Inflammatory macrophage treated with lipopolysaccharide for 1 hour (primary cell): ENCODE results near the gene AFAP1L2.

Source experiments
- DNase-seq, 2 donors: peaks; one replicate each; pipeline ENCODE4 v3.0.0-alpha.2; 2020 to 2022

AFAP1L2 gene

GRCh38 chr10:114283535-114284234 is 120.6 kb downstream of the AFAP1L2 start:
- DNase-seq, result no peak

- no peak for DNase-seq
These were observed 121.2 kb downstream of the AFAP1L2 start for GRCh38 chr10:114283091-114283490.

- DNase-seq, result no peak
These were observed 121.8 kb downstream of the AFAP1L2 start for GRCh38 chr10:114282526-114282925.

- no peak for DNase-seq
These were observed 122.8 kb downstream of the AFAP1L2 start for GRCh38 chr10:114281461-114281860.

- DNase-seq, result no peak
These were observed 123.3 kb downstream of the AFAP1L2 start for GRCh38 chr10:114281006-114281405.

DNA sequence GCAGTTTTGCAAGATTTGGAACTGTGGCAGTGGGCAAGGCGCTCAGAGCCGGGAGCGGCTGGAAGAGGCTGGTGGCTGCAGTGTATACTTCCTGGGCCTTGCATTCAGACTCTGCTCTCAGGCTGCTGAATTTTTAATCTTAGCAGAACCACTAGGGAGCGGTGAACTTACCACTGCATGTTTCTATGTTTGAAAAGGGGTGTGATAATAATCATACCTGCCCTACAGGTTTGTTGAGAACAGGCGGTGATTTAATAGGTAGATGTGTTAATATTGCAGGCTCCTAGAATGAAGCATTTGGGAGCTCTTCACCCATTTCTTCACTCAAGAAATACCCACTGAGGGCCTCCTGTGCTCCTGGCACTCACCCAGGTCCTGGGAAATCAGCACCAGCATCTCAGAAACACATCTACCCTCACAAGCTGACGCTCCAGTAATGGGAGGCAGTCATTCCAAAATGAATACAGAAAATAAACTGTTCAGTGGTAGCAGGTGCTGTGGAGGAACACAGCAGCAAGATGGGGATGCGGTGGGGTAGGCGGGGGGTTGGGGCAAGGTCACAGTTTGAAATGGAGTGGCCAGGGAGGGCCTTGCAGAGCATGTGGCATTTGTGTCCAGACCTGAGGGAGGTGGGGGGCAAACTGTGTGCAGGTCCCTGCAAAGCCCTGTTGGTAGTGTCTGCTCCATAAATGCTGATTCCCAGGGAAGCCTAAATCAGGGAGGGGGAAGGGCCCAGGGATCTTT is 124.2 kb downstream of the AFAP1L2 start:
- DNase-seq, result no peak

GRCh38 chr10:114279289-114279688 is 125.0 kb downstream of the AFAP1L2 start:
- no peak for DNase-seq

- no peak for DNase-seq
These were observed 125.5 kb downstream of the AFAP1L2 start for GRCh38 chr10:114278884-114279191.

DNA sequence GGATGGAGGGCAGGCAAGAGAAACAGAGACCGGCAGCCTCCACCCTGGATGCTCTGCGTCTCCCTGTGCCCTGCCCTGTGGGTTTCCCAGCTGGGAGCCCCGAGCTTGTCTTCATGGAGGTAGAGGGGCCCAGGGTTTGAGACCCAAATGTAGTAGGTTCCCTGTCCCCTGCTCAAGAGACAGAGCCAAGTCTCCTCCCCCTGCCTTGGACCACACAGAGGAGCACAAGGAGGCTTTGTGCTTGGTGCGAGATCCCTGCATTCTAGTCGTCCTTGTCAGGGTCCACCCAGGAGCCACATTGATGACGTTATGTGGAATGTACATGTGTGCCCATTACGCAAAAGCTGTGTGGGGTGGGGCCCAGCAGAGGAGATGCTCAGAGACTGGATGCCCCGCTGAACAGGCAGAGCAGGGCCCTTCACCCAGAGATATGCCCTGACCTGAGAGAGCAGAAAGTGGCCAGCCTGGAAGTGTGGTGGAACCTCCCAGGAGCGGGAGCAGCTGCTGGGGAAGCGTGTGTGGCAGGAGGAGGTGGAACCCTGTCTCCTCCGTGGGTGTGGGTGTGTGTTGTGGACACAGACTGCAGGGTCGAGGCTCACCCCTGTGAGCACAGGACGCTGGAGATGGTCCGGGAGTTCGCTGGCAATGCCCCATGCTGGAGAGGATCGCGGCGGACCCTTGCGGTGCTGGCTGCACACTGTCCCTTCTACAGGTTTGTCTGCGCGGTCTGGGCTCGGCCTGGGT is 126.0 kb downstream of the AFAP1L2 start:
- DNase-seq, result no peak

DNA sequence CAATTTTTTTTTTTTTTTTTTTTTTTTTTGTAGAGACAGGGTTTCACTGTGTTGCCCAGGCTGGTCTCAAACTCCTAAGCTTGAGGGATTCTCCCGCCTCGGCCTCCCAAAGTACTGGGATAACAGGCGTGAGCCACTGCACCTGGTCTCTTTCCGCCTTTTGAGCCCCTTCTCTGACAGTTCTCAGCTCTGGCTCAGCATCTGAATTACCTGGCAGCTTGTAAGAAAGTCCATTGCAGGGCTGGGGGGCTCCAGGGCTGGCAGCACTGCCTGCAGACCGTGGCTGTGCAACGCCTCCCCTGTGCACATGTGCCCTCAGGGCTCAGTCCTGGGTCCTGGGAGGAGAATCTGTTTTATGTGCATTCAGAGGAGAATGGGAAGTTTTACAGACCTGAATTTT is 127.6 kb downstream of the AFAP1L2 start:
- DNase-seq, result no peak

DNA sequence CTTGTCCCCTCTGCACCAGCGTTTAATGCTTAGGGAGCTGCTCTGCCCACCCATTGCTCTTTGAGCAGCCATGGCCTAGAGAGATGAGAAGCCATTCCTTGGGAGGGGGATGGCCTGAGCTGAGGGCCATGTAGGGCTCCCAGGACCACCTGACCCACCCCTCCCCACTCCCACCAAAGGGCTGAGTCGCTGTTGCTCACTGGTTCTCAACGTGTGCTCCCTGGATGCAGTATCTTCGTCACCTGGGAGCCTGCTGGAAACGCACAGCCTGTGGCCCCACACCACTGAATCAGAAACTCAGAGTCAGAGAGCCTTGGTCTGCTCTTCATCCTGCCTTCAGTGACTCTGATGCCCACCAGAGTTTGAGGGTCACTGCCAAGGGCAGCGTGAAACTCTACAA is 128.2 kb downstream of the AFAP1L2 start:
- no peak for DNase-seq

DNA sequence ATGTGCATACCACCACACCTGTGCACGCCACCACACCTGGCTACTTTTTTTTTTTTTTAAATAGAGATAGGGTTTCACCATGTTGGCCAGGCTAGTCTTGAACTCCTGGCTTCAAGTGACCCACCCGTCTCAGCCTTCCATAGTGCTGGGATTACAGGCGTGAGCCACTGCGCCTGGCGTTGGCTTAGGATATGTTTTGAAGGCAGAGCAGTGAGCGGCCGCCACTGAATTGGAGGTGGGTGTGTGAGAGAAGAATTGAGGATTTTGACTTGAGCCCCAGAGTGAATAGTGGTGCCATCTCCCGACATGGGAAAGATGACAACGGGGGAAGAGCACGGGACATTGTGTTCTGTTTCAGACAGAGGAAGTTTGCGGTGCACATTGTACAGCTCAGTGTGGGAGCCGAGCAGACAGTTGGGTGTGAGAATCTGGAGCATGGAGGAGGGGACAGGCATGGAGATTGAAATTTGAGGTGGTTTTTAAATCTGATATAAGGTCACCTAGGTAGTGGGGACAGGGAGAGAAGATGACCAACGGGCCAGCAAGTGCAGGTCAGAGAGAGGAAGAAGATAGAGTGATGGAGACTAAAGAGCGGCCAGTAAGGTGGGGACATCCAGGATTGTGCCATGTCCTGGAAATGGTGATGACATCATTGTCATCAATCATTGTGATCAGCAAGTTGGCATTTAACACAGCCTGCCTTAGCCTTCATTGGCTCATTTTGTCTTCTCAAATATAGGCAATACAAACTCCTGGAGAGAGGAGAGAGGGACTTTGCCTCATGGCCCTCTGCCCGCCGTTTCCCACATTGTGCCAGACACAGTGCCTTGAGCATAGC is 129.5 kb downstream of the AFAP1L2 start:
- DNase-seq, result no peak

DNA sequence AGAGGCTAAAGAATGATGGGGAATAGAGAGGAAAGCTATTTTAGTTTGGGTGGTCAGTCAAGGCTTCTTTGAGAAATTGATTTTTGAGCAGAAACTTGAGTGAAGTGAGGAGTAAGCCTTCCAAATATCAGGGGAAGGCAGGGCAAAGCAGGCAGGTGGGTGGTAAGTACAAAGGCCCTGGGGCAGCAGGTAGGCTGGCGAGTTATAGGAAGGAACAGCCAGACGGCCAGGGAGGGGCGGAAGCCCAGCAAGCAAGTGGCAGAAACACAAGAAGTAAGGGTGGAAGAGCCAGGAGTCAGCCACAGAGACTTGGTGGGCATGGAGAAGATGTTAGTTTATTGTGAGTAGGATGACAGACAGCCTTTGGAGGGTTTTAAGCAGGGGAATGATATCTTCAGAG is 130.4 kb downstream of the AFAP1L2 start:
- no peak for DNase-seq

DNA sequence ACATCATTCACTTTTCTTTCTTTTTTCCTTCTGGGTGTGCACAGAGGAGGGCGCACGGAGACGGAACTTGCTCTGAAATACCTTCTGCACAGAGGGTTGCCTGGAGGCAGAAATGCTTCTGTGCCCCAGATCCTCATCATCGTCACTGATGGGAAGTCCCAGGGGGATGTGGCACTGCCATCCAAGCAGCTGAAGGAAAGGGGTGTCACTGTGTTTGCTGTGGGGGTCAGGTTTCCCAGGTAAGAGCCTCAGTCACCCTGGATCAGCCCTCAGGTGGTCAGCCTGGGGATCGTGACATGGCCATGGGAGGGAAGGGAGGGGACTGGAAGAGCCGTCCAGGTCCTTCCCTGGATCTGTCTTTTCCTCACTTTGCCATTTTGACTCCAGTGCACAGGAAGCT is 131.6 kb downstream of the AFAP1L2 start:
- DNase-seq, result no peak

DNA sequence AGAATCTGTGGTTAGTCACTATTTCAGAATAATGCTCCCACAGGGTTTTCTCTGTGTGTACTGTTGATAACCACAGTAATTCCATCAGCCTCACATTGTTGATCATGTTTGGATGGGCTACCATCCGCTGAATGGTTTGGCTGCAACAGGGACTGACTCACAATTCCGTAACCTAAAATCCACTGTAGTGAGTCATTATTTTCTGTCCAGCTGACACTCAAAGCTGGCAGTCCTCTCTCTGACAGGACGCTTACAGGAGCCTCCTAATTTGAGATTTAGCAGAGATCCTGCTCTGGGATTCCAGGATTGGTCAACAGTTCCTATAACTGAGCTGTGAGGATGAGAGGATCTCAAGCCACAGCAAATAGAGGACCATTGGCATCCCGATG is 132.5 kb downstream of the AFAP1L2 start:
- DNase-seq, result no peak

- no peak for DNase-seq
These were observed 133.1 kb downstream of the AFAP1L2 start for GRCh38 chr10:114271075-114271778.

GRCh38 chr10:114266521-114266920 is 137.8 kb downstream of the AFAP1L2 start:
- DNase-seq, result no peak

DNA sequence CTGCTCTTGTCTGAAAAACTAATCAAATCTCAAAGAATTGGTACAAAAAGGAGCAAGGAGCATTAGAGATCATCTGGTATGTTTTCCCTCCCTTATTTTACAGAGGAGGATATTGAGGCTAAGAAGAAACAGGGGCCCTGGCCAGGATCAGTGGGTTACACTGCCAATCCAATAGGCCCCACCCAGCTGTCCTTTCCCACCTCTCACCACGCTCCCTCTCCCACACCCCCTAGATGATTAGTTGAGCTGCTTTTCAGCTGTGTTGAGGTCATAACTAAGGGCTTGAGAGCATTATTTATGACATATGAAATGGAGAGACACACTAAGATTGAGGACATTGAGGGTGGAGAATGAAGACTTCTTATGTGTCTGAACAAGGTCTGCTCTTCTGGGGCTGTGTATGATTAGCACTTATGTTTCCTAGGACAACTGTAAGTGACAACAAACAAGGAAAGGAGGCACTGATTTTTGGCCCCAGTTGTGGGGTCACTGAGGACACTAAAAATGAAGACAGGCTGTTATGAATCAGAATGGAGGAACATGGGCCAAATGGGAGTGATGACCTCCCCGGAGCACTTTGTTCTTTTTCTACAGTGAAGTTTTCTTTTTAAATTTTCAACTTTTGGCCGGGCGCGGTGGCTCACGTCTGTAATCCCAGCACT is 138.8 kb downstream of the AFAP1L2 start:
- DNase-seq, result no peak

DNA sequence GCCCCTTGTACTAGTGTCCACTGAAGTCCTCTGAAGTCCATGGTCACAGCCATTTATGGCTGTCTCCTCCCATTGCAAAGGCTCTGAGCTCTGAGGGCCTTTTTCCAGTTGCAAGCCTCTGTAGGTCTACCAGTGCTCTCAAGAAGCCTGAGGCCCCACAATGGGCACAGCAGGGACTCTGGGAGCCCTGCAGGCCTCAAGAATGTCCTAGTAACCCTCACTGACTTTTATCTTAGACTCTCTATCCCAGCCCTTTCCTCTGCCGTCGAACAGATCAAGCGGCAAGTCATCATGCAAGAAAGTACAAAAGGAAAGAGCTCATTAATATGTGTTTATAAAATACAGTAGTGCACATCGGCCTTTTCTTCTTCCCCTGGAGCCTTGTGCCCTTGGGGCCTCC is 141.8 kb downstream of the AFAP1L2 start:
- DNase-seq, result no peak

DNA sequence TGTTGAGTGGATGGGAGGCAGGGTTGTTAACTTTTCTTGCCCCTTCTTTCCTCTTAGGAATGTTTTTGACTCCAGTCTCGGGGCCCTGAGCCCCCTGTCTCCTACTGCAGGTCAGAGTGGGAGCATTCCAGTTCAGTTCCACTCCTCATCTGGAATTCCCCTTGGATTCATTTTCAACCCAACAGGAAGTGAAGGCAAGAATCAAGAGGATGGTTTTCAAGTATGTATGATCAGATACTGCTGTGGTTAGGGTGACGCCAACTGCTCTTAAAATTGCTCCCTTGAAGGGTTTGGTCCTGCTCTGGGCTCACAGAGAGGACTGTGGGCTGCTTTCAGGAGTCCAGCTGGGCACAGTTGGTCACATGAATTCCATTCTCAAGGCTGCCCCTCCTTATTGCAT is 143.2 kb downstream of the AFAP1L2 start:
- DNase-seq, result no peak

GRCh38 chr10:114260366-114260765 is 143.9 kb downstream of the AFAP1L2 start:
- no peak for DNase-seq

DNA sequence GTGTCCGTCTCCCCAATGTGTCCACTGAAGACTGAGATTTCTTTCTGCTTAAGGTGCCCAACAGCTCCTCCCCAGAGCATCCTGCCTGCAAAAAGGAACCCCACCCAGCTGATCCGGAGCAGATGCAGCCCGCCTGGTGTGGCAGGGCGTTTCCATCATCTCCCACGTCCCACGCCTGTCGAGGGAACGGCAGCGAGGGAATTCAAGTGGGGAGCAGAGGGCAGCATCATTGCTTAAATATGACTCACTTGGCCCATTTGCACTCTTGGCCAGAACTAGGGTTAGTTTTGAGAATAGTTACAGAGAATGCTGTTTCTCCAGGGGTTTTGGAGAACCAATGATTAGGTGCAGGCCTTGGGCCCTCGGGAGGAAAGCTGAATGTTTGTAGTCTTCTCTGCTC is 144.5 kb downstream of the AFAP1L2 start:
- DNase-seq, result no peak
